ENCODE measurements around the gene SCFD2.
"Not testable (repeated sequence)": the region's sequence is repeated elsewhere in the genome, so short reads cannot be mapped to it uniquely, and the experiment has no call there.

SCFD2 gene

DNA sequence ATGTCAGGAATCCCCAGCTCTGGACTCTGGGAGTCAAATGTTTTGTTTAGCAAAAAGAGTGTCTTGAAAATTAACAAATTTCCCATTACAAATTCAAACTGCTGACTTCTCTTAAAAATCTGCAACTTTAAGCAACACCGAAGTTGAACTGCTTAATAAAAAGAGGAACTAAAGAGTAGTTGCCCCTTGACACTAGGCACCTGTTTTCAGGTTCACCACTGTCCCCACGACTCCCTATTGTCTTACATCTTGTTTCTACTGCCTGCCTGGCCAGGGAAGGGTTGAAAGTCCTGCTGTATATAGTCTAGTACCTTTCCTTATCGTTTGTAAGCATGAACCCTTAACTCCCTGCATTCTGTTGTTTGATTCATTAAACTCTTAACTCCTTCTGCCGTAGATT is 173.9 kb downstream of the SCFD2 start:
- Histone ChIP-seq H3K36me3 (ENCODE audit: insufficient read depth, low read length) (no peaks in the 10 kb centered on the region), H2AFZ (ENCODE audit: low read length, unreplicated experiment) (no peak overlapping the region), H3K79me2 (ENCODE audit: control insufficient read depth, insufficient read depth, low read length, unreplicated experiment) (peaks cover 3% of the 10 kb centered on the region)

DNA sequence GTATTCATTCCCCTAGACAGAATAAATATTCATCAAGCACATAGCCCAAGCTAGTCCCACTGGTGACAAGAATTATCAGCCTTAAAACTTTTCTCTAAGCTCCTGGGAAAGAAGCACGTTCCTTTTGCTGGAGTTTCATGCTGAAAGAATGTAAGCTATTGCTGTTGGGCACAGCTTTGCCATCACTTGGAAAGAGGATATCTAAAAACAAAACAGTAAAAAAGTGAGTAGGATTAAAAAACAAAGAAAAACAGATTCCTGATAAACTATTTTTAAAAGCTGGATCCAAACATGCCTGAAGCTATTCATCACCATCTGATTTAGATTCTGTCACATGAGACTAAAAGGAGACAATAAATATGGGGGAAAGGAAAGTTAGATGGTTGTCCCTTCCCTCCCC is 176.8 kb downstream of the SCFD2 start:
- Histone ChIP-seq H3K36me3 (ENCODE audit: insufficient read depth, low read length) (no peaks in the 10 kb centered on the region), H3K79me2 (ENCODE audit: control insufficient read depth, insufficient read depth, low read length, unreplicated experiment) (peaks cover 3% of the 10 kb centered on the region), H3K4me3 (ENCODE audit: low read depth, low read length) (no peak overlapping the region), H2AFZ (ENCODE audit: low read length, unreplicated experiment) (peak overlapping the region; percentile 55), H3K27me3 (ENCODE audit: insufficient read depth, low read length) (no peaks in the 10 kb centered on the region), H3K27ac (ENCODE audit: low read depth, low read length) (peak overlapping the region; percentile 80), H3K4me1 (ENCODE audit: control insufficient read depth, insufficient read depth, low read length, unreplicated experiment) (peaks cover 44% of the 10 kb centered on the region)

More for the DNA sequence above, 173.9 kb downstream of the SCFD2 start:
- Histone ChIP-seq H3K4me1 (ENCODE audit: control insufficient read depth, insufficient read depth, low read length, unreplicated experiment) (peaks cover 32% of the 10 kb centered on the region), H3K4me3 (ENCODE audit: low read depth, low read length) (no peak overlapping the region), H3K27ac (ENCODE audit: low read depth, low read length) (no peak overlapping the region), H3K27me3 (ENCODE audit: insufficient read depth, low read length) (no peaks in the 10 kb centered on the region)

DNA sequence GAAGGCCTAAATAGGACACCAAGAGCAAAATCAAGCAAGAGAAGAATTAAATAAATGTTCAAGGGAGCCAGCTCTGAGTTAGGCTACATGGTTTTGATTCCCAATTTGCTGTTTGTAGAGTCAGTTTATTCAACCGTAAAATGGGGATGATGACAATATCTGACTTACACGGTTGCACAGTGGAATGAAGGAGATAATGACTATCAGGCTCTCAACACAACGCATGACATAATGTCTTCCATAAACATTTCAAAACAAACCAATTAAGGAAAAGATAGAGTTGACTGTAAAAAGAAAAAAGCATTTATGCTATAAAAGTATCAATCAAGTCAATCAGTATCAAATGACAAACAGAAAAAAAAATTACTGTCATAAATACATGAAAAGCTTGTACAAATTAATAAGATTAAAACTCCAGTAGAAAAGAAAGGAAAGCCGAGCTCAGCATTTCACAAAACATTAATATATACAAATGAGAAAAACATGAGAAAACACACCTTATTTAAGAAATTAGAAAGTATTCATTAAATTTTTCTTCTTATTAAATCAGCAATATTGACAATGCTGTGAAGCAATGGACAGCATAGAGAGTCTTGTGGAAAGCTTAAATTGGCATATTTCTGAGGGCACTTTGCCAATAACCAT is 179.0 kb downstream of the SCFD2 start:
- H2AFZ ChIP-seq (ENCODE audit: low read length, unreplicated experiment): no peak overlapping the region
- H3K4me3 ChIP-seq (ENCODE audit: low read depth, low read length): no peak overlapping the region
- no peaks in the 10 kb centered on the region for H3K36me3 ChIP-seq (ENCODE audit: insufficient read depth, low read length)
- peaks cover 3% of the 10 kb centered on the region for H3K79me2 ChIP-seq (ENCODE audit: control insufficient read depth, insufficient read depth, low read length, unreplicated experiment)
- H3K27ac ChIP-seq (ENCODE audit: low read depth, low read length): no peak overlapping the region; the same call in 1 of the 2 replicates
- H3K4me1 ChIP-seq (ENCODE audit: control insufficient read depth, insufficient read depth, low read length, unreplicated experiment): peaks cover 38% of the 10 kb centered on the region
- H3K27me3 ChIP-seq (ENCODE audit: insufficient read depth, low read length): no peaks in the 10 kb centered on the region

DNA sequence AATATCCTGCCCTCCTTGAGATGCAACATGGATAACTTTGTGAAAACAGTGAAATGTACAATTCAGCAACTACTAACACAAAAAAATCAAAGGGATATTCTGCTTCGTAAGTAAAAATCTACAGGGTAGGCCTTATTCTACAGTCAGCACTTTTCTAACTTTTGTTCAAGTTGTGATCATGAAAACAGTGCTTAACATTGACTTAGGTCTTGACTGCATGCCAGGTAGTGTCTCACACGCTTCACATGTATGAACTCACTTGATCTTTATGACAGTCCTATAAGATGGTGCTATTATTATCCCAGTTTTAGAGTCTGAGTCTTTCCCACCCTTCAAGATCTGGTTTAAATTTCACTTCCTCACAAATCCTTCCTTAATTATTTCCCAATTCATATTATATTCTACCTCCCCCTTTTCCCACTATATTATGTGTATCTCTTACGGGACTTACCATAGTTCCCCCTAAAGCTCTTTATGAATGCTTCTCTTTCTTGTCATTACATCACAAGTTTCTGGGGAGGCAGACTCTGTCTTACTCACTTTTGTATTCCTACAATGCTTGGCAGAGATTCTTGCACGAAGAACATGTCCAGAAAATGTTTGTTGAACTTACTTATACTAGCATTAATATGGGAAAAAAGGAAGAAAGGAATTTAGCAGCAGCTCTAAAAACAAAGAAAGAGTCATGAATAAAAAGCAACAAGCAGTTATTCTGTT is 179.8 kb downstream of the SCFD2 start:
- no peak overlapping the region for H3K4me3 ChIP-seq (ENCODE audit: low read depth, low read length)
- peak overlapping the region; percentile 6; the same call in 1 of the 2 replicates for H3K27ac ChIP-seq (ENCODE audit: low read depth, low read length)
- no peaks in the 10 kb centered on the region for H3K27me3 ChIP-seq (ENCODE audit: insufficient read depth, low read length)
- peaks cover 3% of the 10 kb centered on the region for H3K79me2 ChIP-seq (ENCODE audit: control insufficient read depth, insufficient read depth, low read length, unreplicated experiment)
- H3K4me1 ChIP-seq (ENCODE audit: control insufficient read depth, insufficient read depth, low read length, unreplicated experiment): peaks cover 38% of the 10 kb centered on the region
- H3K36me3 ChIP-seq (ENCODE audit: insufficient read depth, low read length): no peaks in the 10 kb centered on the region
- H2AFZ ChIP-seq (ENCODE audit: low read length, unreplicated experiment): no peak overlapping the region

DNA sequence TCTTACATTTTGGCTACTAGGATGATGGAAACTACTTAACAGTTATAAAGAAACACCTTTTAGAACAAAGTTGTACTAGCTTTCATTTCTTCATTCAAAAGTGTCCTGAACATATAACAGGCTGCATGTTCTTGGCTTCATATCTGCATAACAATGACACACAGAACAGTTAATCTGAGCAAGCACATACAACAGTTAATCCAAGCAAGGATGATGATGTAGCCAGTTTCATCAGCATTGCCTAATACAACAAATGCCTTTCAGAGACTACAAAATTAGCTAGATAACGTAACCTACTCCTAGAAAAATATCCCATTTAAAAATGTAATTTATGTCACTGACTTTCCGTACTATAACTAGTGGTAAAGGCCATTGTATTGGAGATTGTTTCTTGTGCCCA is 182.1 kb downstream of the SCFD2 start:
- Histone ChIP-seq H3K36me3 (ENCODE audit: insufficient read depth, low read length) (no peaks in the 10 kb centered on the region), H3K4me1 (ENCODE audit: control insufficient read depth, insufficient read depth, low read length, unreplicated experiment) (peaks cover 27% of the 10 kb centered on the region), H3K27ac (ENCODE audit: low read depth, low read length) (no peak overlapping the region), H3K79me2 (ENCODE audit: control insufficient read depth, insufficient read depth, low read length, unreplicated experiment) (peaks cover 3% of the 10 kb centered on the region), H2AFZ (ENCODE audit: low read length, unreplicated experiment) (no peak overlapping the region), H3K4me3 (ENCODE audit: low read depth, low read length) (no peak overlapping the region), H3K27me3 (ENCODE audit: insufficient read depth, low read length) (no peaks in the 10 kb centered on the region)

DNA sequence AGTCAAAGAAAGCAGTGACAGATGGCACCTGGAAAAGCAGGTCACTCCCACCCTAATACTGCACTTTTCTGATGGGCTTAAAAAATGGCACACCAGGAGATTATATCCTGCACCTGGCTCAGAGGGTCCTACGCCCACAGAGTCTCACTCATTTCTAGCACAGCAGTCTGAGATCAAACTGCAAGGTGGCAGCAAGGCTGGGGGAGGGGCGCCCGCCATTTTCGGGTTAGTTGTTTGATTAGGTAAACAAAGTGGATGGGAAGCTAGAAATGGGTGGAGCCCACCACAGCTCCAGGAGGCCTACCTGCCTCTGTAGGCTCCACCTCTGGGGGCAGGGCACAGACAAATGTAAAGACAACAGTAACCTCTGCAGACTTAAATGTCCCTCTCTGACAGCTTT is 188.1 kb downstream of the SCFD2 start:
- H3K27ac ChIP-seq (ENCODE audit: low read depth, low read length); H3K4me3 ChIP-seq (ENCODE audit: low read depth, low read length); H2AFZ ChIP-seq (ENCODE audit: low read length, unreplicated experiment); H3K79me2 ChIP-seq (ENCODE audit: control insufficient read depth, insufficient read depth, low read length, unreplicated experiment); H3K36me3 ChIP-seq (ENCODE audit: insufficient read depth, low read length); H3K4me1 ChIP-seq (ENCODE audit: control insufficient read depth, insufficient read depth, low read length, unreplicated experiment); H3K27me3 ChIP-seq (ENCODE audit: insufficient read depth, low read length): not testable (repeated sequence)

DNA sequence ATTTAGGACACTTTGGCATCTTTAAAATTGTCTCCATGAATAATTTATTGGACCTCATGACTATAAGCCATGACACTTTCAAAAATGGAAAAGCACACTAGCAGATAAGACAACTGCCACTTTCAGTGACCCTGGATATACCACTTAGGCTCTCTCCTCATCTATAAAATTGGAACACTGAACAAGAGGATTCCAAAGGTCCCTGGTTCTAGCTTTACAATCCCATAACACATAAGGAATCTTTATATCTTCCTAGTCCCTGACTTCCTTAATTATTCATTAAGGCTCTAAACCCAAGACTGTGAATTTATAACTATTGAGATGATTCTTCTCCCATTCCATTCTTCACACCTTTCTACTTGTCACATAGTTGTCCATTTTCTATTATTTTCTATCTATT is 190.2 kb downstream of the SCFD2 start:
- no peaks in the 10 kb centered on the region for H3K79me2 ChIP-seq (ENCODE audit: control insufficient read depth, insufficient read depth, low read length, unreplicated experiment)
- no peak overlapping the region for H2AFZ ChIP-seq (ENCODE audit: low read length, unreplicated experiment)
- 0 out of 2 replicates have a peak, but pooled peaks cover 5% of the 10 kb centered on the region for H3K36me3 ChIP-seq (ENCODE audit: insufficient read depth, low read length)

DNA sequence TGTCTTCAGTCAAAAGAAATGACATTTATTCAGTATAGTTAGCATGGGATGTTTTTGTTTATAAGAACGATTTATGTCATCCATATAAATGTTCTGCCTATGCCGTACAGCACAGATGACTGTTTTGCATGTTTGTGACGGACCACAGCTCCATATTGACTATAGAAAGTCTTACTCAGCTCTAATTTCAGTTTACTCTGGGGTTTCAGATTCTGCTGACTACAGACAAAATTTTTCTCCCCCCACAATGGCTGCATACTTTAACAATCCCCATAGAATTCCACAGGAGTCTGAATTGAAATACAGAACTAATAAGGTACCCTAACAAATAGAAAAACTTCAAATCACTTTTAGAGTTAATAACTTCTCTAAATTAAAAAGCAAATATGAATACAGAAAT is 191.0 kb downstream of the SCFD2 start:
- H3K27me3 ChIP-seq (ENCODE audit: insufficient read depth, low read length): no peaks in the 10 kb centered on the region
- H3K36me3 ChIP-seq (ENCODE audit: insufficient read depth, low read length): 0 out of 2 replicates have a peak, but pooled peaks cover 5% of the 10 kb centered on the region
- H2AFZ ChIP-seq (ENCODE audit: low read length, unreplicated experiment): no peak overlapping the region
- no peaks in the 10 kb centered on the region for H3K79me2 ChIP-seq (ENCODE audit: control insufficient read depth, insufficient read depth, low read length, unreplicated experiment)
- H3K27ac ChIP-seq (ENCODE audit: low read depth, low read length): no peak overlapping the region
- no peaks in the 10 kb centered on the region for H3K4me1 ChIP-seq (ENCODE audit: control insufficient read depth, insufficient read depth, low read length, unreplicated experiment)
- no peak overlapping the region for H3K4me3 ChIP-seq (ENCODE audit: low read depth, low read length)

More for the DNA sequence above, 190.2 kb downstream of the SCFD2 start:
- no peaks in the 10 kb centered on the region for H3K27me3 ChIP-seq (ENCODE audit: insufficient read depth, low read length)
- H3K4me3 ChIP-seq (ENCODE audit: low read depth, low read length): no peak overlapping the region
- no peaks in the 10 kb centered on the region for H3K4me1 ChIP-seq (ENCODE audit: control insufficient read depth, insufficient read depth, low read length, unreplicated experiment)
- no peak overlapping the region for H3K27ac ChIP-seq (ENCODE audit: low read depth, low read length)

DNA sequence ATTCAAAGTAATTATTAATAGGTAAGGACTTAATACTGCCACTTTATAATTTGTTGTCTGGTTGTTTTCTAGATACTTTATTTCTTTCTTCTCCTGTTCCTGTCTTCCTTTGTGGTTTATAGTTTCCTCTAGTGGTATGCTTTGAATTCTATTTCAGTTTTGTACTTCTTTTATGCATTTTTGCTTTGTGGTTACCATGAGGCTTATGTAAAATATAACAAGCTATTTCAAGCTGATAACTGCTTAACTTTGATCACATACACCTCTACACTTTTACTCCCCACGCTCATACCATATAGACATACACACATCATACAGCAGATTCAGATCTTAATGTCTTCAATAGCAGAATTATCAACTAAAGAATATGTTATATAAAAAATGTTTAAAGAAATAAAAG is 192.3 kb downstream of the SCFD2 start:
- Histone ChIP-seq H3K36me3 (ENCODE audit: insufficient read depth, low read length) (0 out of 2 replicates have a peak, but pooled peaks cover 5% of the 10 kb centered on the region), H3K27me3 (ENCODE audit: insufficient read depth, low read length) (no peaks in the 10 kb centered on the region), H3K27ac (ENCODE audit: low read depth, low read length) (no peak overlapping the region), H3K4me3 (ENCODE audit: low read depth, low read length) (no peak overlapping the region), H3K79me2 (ENCODE audit: control insufficient read depth, insufficient read depth, low read length, unreplicated experiment) (no peaks in the 10 kb centered on the region), H3K4me1 (ENCODE audit: control insufficient read depth, insufficient read depth, low read length, unreplicated experiment) (no peaks in the 10 kb centered on the region), H2AFZ (ENCODE audit: low read length, unreplicated experiment) (no peak overlapping the region)

DNA sequence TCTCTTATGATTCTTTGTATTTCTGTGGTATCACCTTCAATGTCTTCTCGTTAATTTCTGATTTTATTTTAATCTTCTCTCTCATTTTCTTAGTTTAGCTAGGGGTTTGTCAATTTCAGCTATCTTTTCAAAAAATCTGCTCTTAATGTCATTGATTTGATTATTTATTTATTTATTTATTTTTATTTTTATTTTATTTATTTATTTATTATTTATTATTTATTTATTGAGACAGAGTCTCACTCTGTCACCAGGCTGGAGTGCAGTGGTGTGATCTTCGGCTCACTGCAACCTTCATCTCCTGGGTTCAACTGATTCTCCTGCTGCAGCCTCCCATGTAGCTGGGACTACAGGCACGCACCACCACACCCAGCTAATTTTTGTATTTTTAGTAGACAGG is 194.1 kb downstream of the SCFD2 start:
- H3K4me3 ChIP-seq (ENCODE audit: low read depth, low read length): no peak overlapping the region
- no peaks in the 10 kb centered on the region for H3K4me1 ChIP-seq (ENCODE audit: control insufficient read depth, insufficient read depth, low read length, unreplicated experiment)
- H2AFZ ChIP-seq (ENCODE audit: low read length, unreplicated experiment): no peak overlapping the region
- H3K27me3 ChIP-seq (ENCODE audit: insufficient read depth, low read length): no peaks in the 10 kb centered on the region
- no peaks in the 10 kb centered on the region for H3K79me2 ChIP-seq (ENCODE audit: control insufficient read depth, insufficient read depth, low read length, unreplicated experiment)
- no peak overlapping the region for H3K27ac ChIP-seq (ENCODE audit: low read depth, low read length)
- H3K36me3 ChIP-seq (ENCODE audit: insufficient read depth, low read length): 0 out of 2 replicates have a peak, but pooled peaks cover 2% of the 10 kb centered on the region

All from ACC112 (cell line).